Endothelial cell of umbilical vein (primary cell): ENCODE measurements around the gene CLSTN2. TPM values are rescaled to one million over a fixed set of nuclear protein-coding genes. Genes with fewer than 3 reads are reported as not detected.

ENCODE experiments used
- BruUV-seq: library from RNA; stranded (reverse); fragments of 400-500 nt; replicated peaks from 2 replicates; lab custom pipeline; 2021; lab: Mats Ljungman, UMichigan
- CTCF ChIA-PET: fragments of 300-600, 350-600 bp; sonication (Branson Sonifier 250); formaldehyde crosslinking; loops from one replicate; lab custom pipeline; 2021; ENCODE audit warnings: antibody characterized with exemption, inconsistent platforms; lab: Charles Lee
- POLR2A ChIA-PET: fragments of 300-600, 350-600 bp; sonication (Branson Sonifier 250); formaldehyde crosslinking; loops from one replicate; lab custom pipeline; 2021; ENCODE audit warnings: antibody characterized with exemption, inconsistent platforms; lab: Charles Lee
- DNase-seq: peaks from one replicate; pipeline ENCODE4 v3.0.0-alpha.2; 2011; ENCODE audit warnings: low read depth, low spot score
- FAIRE-seq: peaks from 2 replicates; lab custom pipeline; 2011; peaks lifted over from hg19 to GRCh38; lab: Jason Lieb, UNC
- H2AFZ ChIP-seq: 2 replicates; pipeline ENCODE4 v1.6.0; 2012; ENCODE audit warnings: low read depth, low read length, control low read depth, inconsistent platforms
- H3K27ac ChIP-seq: 2 replicates; pipeline ENCODE4 v1.5.1; 2011; ENCODE audit warnings: low read depth, mild to moderate bottlenecking, control low read depth, low read length, moderate library complexity; ENCODE audit not compliant: insufficient read depth
- H3K27me3 ChIP-seq, 2 experiments: 2 replicates each; pipeline versions ENCODE4 v1.6.0 to v1.6.1; 2011; ENCODE audit warnings: low read length in 2 of 2, mixed read lengths in 1 of 2; ENCODE audit not compliant: control insufficient read depth in 2 of 2, insufficient read depth in 2 of 2
- H3K36me3 ChIP-seq, 2 experiments: 2 replicates in 1 of 2; 3 replicates in 1 of 2; pipeline ENCODE4 v1.5.1; 2011; ENCODE audit warnings: low read length in 2 of 2, mild to moderate bottlenecking in 1 of 2, moderate library complexity in 1 of 2; ENCODE audit not compliant: control insufficient read depth in 2 of 2, insufficient read depth in 2 of 2; ENCODE audit errors: extremely low read depth in 1 of 2
- H3K4me1 ChIP-seq: 3 replicates; pipeline ENCODE4 v1.5.1; 2011; ENCODE audit warnings: mild to moderate bottlenecking, low read length; ENCODE audit not compliant: control insufficient read depth, insufficient read depth; ENCODE audit errors: extremely low read depth
- H3K4me2 ChIP-seq: 2 replicates; pipeline ENCODE4 v1.6.1; 2011; ENCODE audit warnings: low read length, control low read depth, mixed read lengths; ENCODE audit not compliant: insufficient read depth
- H3K4me3 ChIP-seq, 3 experiments: fragments of 200-600 bp in 1 of 3; sonication (generic), shearing (Covaris generic) in 1 of 3; replicated peaks in 1 of 3; 2 replicates each; pipeline ENCODE4 v1.5.1; 2011 to 2016; ENCODE audit warnings: control low read depth in 3 of 3, low read length in 3 of 3, mild to moderate bottlenecking in 2 of 3, inconsistent platforms in 1 of 3, low read depth in 1 of 3, moderate library complexity in 1 of 3; ENCODE audit not compliant: insufficient read depth in 1 of 3
- H3K79me2 ChIP-seq: 2 replicates; pipeline ENCODE4 v1.6.0; 2012; ENCODE audit warnings: low read length, inconsistent platforms; ENCODE audit not compliant: control insufficient read depth, insufficient read depth
- H3K9ac ChIP-seq: replicated peaks from 2 replicates; pipeline ENCODE3; 2011; ENCODE audit warnings: low read length, control low read depth; ENCODE audit not compliant: insufficient read depth; ENCODE audit errors: extremely low read depth
- H3K9me1 ChIP-seq: replicated peaks from 3 replicates; pipeline ENCODE4 v1.6.0; 2011; ENCODE audit warnings: mild to moderate bottlenecking, low read length; ENCODE audit not compliant: control insufficient read depth, insufficient read depth; ENCODE audit errors: extremely low read depth
- H3K9me3 ChIP-seq: replicated peaks from 2 replicates; pipeline ENCODE4 v1.5.1; 2012; ENCODE audit warnings: low read length, inconsistent platforms; ENCODE audit not compliant: control insufficient read depth, insufficient read depth
- H4K20me1 ChIP-seq: replicated peaks from 2 replicates; pipeline ENCODE3; 2011; ENCODE audit warnings: mild to moderate bottlenecking, low read length; ENCODE audit not compliant: control insufficient read depth, insufficient read depth; ENCODE audit errors: extremely low read depth
- EZH2 ChIP-seq: IDR thresholded peaks from 2 replicates; pipeline ENCODE4 v1.6.1; 2012; ENCODE audit warnings: borderline replicate concordance, low read depth, mild to moderate bottlenecking, moderate library complexity, low read length, inconsistent platforms; ENCODE audit not compliant: severe bottlenecking
- FOS ChIP-seq: IDR thresholded peaks from 2 replicates; pipeline ENCODE4 v1.6.1; 2011; ENCODE audit warnings: mild to moderate bottlenecking, low read length, moderate library complexity, borderline replicate concordance; ENCODE audit not compliant: insufficient read depth
- GATA2 ChIP-seq: IDR thresholded peaks from 2 replicates; pipeline ENCODE4 v1.7.0; 2011; ENCODE audit warnings: low read depth, mild to moderate bottlenecking, moderate library complexity, mixed read lengths, low read length; ENCODE audit not compliant: insufficient read length, insufficient read depth
- JUN ChIP-seq: IDR thresholded peaks from 2 replicates; pipeline ENCODE4 v1.6.1; 2011; ENCODE audit warnings: borderline replicate concordance, low read depth; ENCODE audit not compliant: insufficient read length, insufficient read depth
- MYC ChIP-seq: IDR thresholded peaks from one replicate; pipeline ENCODE4 v1.6.1; 2011; ENCODE audit warnings: mild to moderate bottlenecking, low read depth, low read length
- POLR2A ChIP-seq: IDR thresholded peaks from 2 replicates; pipeline ENCODE4 v1.6.1; 2012; ENCODE audit warnings: low read depth, mild to moderate bottlenecking, control low read depth, low read length
- POLR2AphosphoS5 ChIP-seq: IDR thresholded peaks from 2 replicates; pipeline ENCODE4 v1.6.1; 2012; ENCODE audit warnings: low read depth, mild to moderate bottlenecking, control low read depth, low read length, moderate library complexity; ENCODE audit not compliant: insufficient read depth
- dilution Hi-C: fragments of 300-500 bp; cut with MboI; formaldehyde crosslinking; loops from one replicate; pipeline ENCODE4 v1.15.0; 2019; ENCODE audit warnings: low sequenced_read_pairs; ENCODE audit not compliant: extremely low pct_ligation_motif_present
- intact Hi-C: fragments of 100-400 bp; cut with micrococcal nuclease; formaldehyde crosslinking; loops from one replicate; pipeline ENCODE4 v1.10.0; 2022
- polyA plus RNA-seq, 4 experiments: library from polyadenylated mRNA; depleted of rRNA in 3 of 4; stranded (reverse) in 3 of 4; unstranded in 1 of 4; fragments of >200 nt; gene quantifications; 2 replicates each; pipeline versions ENCODE4 v1.2.1 to v1.2.3, GENCODE V29; 2011 to 2012; ENCODE audit warnings: missing spikeins in 1 of 4
- total RNA-seq: library from RNA; stranded (reverse); gene quantifications from 2 replicates; pipeline ENCODE4 v1.2.3, GENCODE V29; 2021
- TF ChIP-seq, protein P1 (sequence below), 2 donors: IDR thresholded peaks; 1 replicate in 1 of 2; 2 replicates in 1 of 2; pipeline ENCODE4 v1.5.1; 2011; ENCODE audit warnings: low read length in 2 of 2, mild to moderate bottlenecking in 2 of 2, moderate library complexity in 2 of 2, control low read depth in 1 of 2, inconsistent platforms in 1 of 2, low read depth in 1 of 2; ENCODE audit not compliant: insufficient read depth in 1 of 2; ENCODE audit errors: extremely low read depth in 1 of 2
- TF ChIP-seq, protein P2 (sequence below): IDR thresholded peaks from 2 replicates; pipeline ENCODE4 v1.6.1; 2011; ENCODE audit not compliant: insufficient read depth, insufficient read length

Gene CLSTN2
- total and polyA plus RNA-seq, 2 donors (not counting 3 experiments of a cell fraction or from before 2014, with no cell fraction given), result 0.26 to 0.38 TPM

DNA sequence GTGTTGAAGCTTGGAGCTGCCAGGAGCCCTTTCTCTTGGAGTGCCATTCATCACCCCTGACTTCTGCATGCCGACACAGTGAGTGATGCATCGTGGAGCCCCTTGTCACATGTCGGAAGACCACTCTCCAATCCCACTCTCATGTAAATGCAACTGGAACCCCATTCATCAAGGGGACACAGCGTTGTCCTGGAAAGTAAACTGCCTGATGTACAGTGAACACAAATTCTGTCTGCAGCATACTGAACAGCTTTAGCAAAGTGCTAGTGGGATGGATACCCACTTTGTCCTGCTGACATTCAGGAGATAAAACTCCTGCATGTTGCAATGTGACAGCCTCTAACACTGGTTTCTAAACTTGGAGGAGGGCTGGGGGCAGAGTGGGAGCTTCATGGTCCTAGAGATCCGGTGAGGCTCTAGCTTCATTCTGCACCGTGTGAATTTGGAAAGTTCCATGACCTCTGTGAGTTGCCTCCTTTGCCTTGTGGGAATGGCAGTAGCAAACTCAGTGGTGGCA, 194.8 kb downstream of the CLSTN2 start:
- H3K9me3 ChIP-seq, result no peaks in the 10 kb centered on the region
- no peak overlapping the region for H3K27ac ChIP-seq
- TF ChIP-seq JUN, result no peak
- no peak for TF ChIP-seq FOS
- TF ChIP-seq EZH2, result no peak
- TF ChIP-seq GATA2, result no peak
- TF ChIP-seq, protein P1, sequence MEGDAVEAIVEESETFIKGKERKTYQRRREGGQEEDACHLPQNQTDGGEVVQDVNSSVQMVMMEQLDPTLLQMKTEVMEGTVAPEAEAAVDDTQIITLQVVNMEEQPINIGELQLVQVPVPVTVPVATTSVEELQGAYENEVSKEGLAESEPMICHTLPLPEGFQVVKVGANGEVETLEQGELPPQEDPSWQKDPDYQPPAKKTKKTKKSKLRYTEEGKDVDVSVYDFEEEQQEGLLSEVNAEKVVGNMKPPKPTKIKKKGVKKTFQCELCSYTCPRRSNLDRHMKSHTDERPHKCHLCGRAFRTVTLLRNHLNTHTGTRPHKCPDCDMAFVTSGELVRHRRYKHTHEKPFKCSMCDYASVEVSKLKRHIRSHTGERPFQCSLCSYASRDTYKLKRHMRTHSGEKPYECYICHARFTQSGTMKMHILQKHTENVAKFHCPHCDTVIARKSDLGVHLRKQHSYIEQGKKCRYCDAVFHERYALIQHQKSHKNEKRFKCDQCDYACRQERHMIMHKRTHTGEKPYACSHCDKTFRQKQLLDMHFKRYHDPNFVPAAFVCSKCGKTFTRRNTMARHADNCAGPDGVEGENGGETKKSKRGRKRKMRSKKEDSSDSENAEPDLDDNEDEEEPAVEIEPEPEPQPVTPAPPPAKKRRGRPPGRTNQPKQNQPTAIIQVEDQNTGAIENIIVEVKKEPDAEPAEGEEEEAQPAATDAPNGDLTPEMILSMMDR (IDR thresholded peaks at IDR 0.05; ENCODE audit: extremely low read depth in 1 of 2, insufficient read depth in 1 of 2, low read depth in 1 of 2, low read length in 2 of 2), result no peak
- TF ChIP-seq POLR2AphosphoS5, result no peak
- TF ChIP-seq, protein P2, sequence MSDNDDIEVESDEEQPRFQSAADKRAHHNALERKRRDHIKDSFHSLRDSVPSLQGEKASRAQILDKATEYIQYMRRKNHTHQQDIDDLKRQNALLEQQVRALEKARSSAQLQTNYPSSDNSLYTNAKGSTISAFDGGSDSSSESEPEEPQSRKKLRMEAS, result no peak
- no peak for TF ChIP-seq POLR2A
- TF ChIP-seq MYC, result no peak
- dilution Hi-C loops (no loop called here), intact Hi-C loops (no loop called here)
- no peak overlapping the region for H3K4me3 ChIP-seq
- no peak for DNase-seq
- H2AFZ ChIP-seq, result no peak overlapping the region
- no peaks in the 10 kb centered on the region for H3K79me2 ChIP-seq
- no peaks in the 10 kb centered on the region for H4K20me1 ChIP-seq
- BruUV-seq, result no TSS peak
- H3K4me1 ChIP-seq, result no peaks in the 10 kb centered on the region
- CTCF ChIA-PET, result no interaction called here
- H3K9me1 ChIP-seq, result no peaks in the 10 kb centered on the region
- POLR2A ChIA-PET, result no interaction called here
- H3K9ac ChIP-seq, result no peak overlapping the region
- H3K36me3 ChIP-seq, result no peaks in the 10 kb centered on the region
- no peaks in the 10 kb centered on the region for H3K27me3 ChIP-seq
- no peak for FAIRE-seq
- H3K4me2 ChIP-seq, result no peak overlapping the region
